ENCODE data around the gene ATP11C. TPM values are rescaled to one million over a fixed set of nuclear protein-coding genes. Genes with fewer than 3 reads are reported as not detected.
A peak's percentile ranks its signal among the peaks of the same experiment; 100 is the strongest.
"Not testable (repeated sequence)": the region's sequence is repeated elsewhere in the genome, so short reads cannot be mapped to it uniquely, and the experiment has no call there.

Gene ATP11C
- total RNA-seq, 4 donors from 2014 or later: 6.4 to 26.0 (median 15.4) TPM

GRCh38 chrX:139692908-139693307 is 239.9 kb downstream of the ATP11C start:
- Histone ChIP-seq H3K27ac (no peak overlapping the region), H3K4me1 (no peaks in the 10 kb centered on the region), H3K27me3 (peaks cover 16% of the 10 kb centered on the region), H3K4me3 (peak overlapping the region in 1 of 4 donors; percentile 40), H3K36me3 (no peaks in the 10 kb centered on the region), H3K9me3 (no peaks in the 10 kb centered on the region)
- intact Hi-C loops (cut with DNase I; ENCODE audit: low total_unique reads): no loop called here
- 55% methylated on average over 8 of the region's 8 CpGs; no CpG with 5 or more reads in 1 of the 2 donors for WGBS, 2 donors (ENCODE audit: low coverage in 1 of 2)
- no peak for DNase-seq
- TF ChIP-seq EP300 (IDR thresholded peaks at IDR 0.05; ENCODE audit: low read depth): no peak
- no peak for TF ChIP-seq CTCF (IDR thresholded peaks at IDR 0.05)
- no peak for TF ChIP-seq POLR2AphosphoS5 (IDR thresholded peaks at IDR 0.05)
- TF ChIP-seq POLR2A (IDR thresholded peaks at IDR 0.05): no peak
- in situ Hi-C loops (cut with MboI; ENCODE audit: low pct_ligation_motif_present in 1 of 4, low pct_unique_long_range_greater_than_20kb in 1 of 4, low sequenced_read_pairs in 3 of 4): no loop called here

- DNase-seq: no peak
- intact Hi-C loops (cut with DNase I; ENCODE audit: low total_unique reads) (no loop called here), in situ Hi-C loops (cut with MboI; ENCODE audit: low pct_ligation_motif_present in 1 of 4, low pct_unique_long_range_greater_than_20kb in 1 of 4, low sequenced_read_pairs in 3 of 4) (no loop called here)
- Histone ChIP-seq H3K27ac (no peak overlapping the region), H3K36me3 (no peaks in the 10 kb centered on the region), H3K4me3 (peak overlapping the region in 1 of 4 donors; percentile 40), H3K9me3 (no peaks in the 10 kb centered on the region), H3K4me1 (no peaks in the 10 kb centered on the region), H3K27me3 (peaks cover 16% of the 10 kb centered on the region)
- TF ChIP-seq EP300 (IDR thresholded peaks at IDR 0.05; ENCODE audit: low read depth): no peak
- no peak for TF ChIP-seq POLR2AphosphoS5 (IDR thresholded peaks at IDR 0.05)
- TF ChIP-seq POLR2A (IDR thresholded peaks at IDR 0.05): no peak
- no peak for TF ChIP-seq CTCF (IDR thresholded peaks at IDR 0.05)
- 60% methylated on average over 11 of the region's 11 CpGs; no CpG with 5 or more reads in 1 of the 2 donors for WGBS, 2 donors (ENCODE audit: low coverage in 1 of 2)
These were observed 240.4 kb downstream of the ATP11C start for GRCh38 chrX:139692506-139692849.

GRCh38 chrX:139691843-139692505 is 240.9 kb downstream of the ATP11C start:
- Histone ChIP-seq H3K36me3 (no peaks in the 10 kb centered on the region), H3K9me3 (no peaks in the 10 kb centered on the region), H3K27me3 (peaks cover 16% of the 10 kb centered on the region), H3K27ac (no peak overlapping the region), H3K4me1 (no peaks in the 10 kb centered on the region), H3K4me3 (peak overlapping the region in 1 of 4 donors; percentile 40)
- DNase-seq: no peak
- intact Hi-C loops (cut with DNase I; ENCODE audit: low total_unique reads) (no loop called here), in situ Hi-C loops (cut with MboI; ENCODE audit: low pct_ligation_motif_present in 1 of 4, low pct_unique_long_range_greater_than_20kb in 1 of 4, low sequenced_read_pairs in 3 of 4) (no loop called here)
- WGBS, 2 donors (ENCODE audit: low coverage in 1 of 2): 48% methylated on average over 52 of the region's 52 CpGs; no CpG with 5 or more reads in 1 of the 2 donors
- TF ChIP-seq CTCF (IDR thresholded peaks at IDR 0.05): no peak
- TF ChIP-seq POLR2A (IDR thresholded peaks at IDR 0.05): no peak
- no peak for TF ChIP-seq POLR2AphosphoS5 (IDR thresholded peaks at IDR 0.05)
- no peak for TF ChIP-seq EP300 (IDR thresholded peaks at IDR 0.05; ENCODE audit: low read depth)

- no peak for TF ChIP-seq POLR2A (IDR thresholded peaks at IDR 0.05)
- no peak for TF ChIP-seq POLR2AphosphoS5 (IDR thresholded peaks at IDR 0.05)
- no peak for TF ChIP-seq CTCF (IDR thresholded peaks at IDR 0.05)
- no peak for TF ChIP-seq EP300 (IDR thresholded peaks at IDR 0.05; ENCODE audit: low read depth)
- no peak overlapping the region for H3K27ac ChIP-seq
- no peak for DNase-seq
- H3K9me3 ChIP-seq: no peaks in the 10 kb centered on the region
- in situ Hi-C loops (cut with MboI; ENCODE audit: low pct_ligation_motif_present in 1 of 4, low pct_unique_long_range_greater_than_20kb in 1 of 4, low sequenced_read_pairs in 3 of 4) (no loop called here), intact Hi-C loops (cut with DNase I; ENCODE audit: low total_unique reads) (no loop called here)
- no peaks in the 10 kb centered on the region for H3K36me3 ChIP-seq
- peak overlapping the region in 1 of 4 donors; percentile 40 for H3K4me3 ChIP-seq
- 35% methylated on average over 23 of the region's 23 CpGs; no CpG with 5 or more reads in 1 of the 2 donors for WGBS, 2 donors (ENCODE audit: low coverage in 1 of 2)
- no peaks in the 10 kb centered on the region for H3K4me1 ChIP-seq
- H3K27me3 ChIP-seq: peaks cover 16% of the 10 kb centered on the region
These were observed 241.4 kb downstream of the ATP11C start for GRCh38 chrX:139691493-139691842.

- H3K36me3 ChIP-seq; intact Hi-C loops (cut with DNase I; ENCODE audit: low total_unique reads); H3K27ac ChIP-seq; H3K9me3 ChIP-seq; H3K4me3 ChIP-seq; H3K27me3 ChIP-seq; H3K4me1 ChIP-seq; DNase-seq; in situ Hi-C loops (cut with MboI; ENCODE audit: low pct_ligation_motif_present in 1 of 4, low pct_unique_long_range_greater_than_20kb in 1 of 4, low sequenced_read_pairs in 3 of 4): not testable (repeated sequence)
- WGBS, 2 donors (ENCODE audit: low coverage in 1 of 2): 73 to 91% methylated on average over 5 to 7 of the region's 7 CpGs
These were observed 247.7 kb downstream of the ATP11C start for GRCh38 chrX:139685175-139685574.

Data from transverse colon (tissue), 4 donors.